HEK293 (cell line): Measurements from ENCODE around the gene REV3L.

Experiments used
- CTCF ChIP-seq: fragments of 450-650 bp; formaldehyde crosslinking; IDR thresholded peaks from 2 replicates; pipeline ENCODE4 v1.5.1; 2016; ENCODE audit warnings: missing biosample characterization, missing genetic modification characterization
- PBX3 ChIP-seq: sonication (generic); formaldehyde crosslinking; IDR thresholded peaks from 2 replicates; pipeline ENCODE4 v1.8.1; 2022; ENCODE audit warnings: mild to moderate bottlenecking, moderate library complexity, missing genetic modification reagents
- ZFP3 ChIP-seq: fragments of 450-650 bp; formaldehyde crosslinking; IDR thresholded peaks from 2 replicates; pipeline ENCODE4 v1.5.1; 2016; ENCODE audit warnings: low read depth, missing biosample characterization, missing genetic modification characterization
- ZNF76 ChIP-seq: fragments of 450-650 bp; formaldehyde crosslinking; IDR thresholded peaks from 2 replicates; pipeline ENCODE4; 2016; ENCODE audit warnings: low read depth, missing biosample characterization, missing genetic modification characterization, borderline replicate concordance

GRCh38 chr6:111494951-111495635 is 12.1 kb upstream of the REV3L start:
- TF ChIP-seq PBX3 (no peak), ZNF76 (no peak), ZFP3 (tag by site-specific recombination) (no peak), CTCF (tag by site-specific recombination) (no peak)
